HG03025 (cell line): ENCODE data around the gene TM7SF2.
"Not testable (repeated sequence)": the region's sequence is repeated elsewhere in the genome, so short reads cannot be mapped to it uniquely, and the experiment has no call there.

Source experiments
- ATAC-seq: cut with Tn5 transposase; IDR thresholded peaks from one replicate; pipeline ENCODE4 v1.9.1; 2021; ENCODE audit warnings: mild to moderate bottlenecking, moderate library complexity; ENCODE audit not compliant: unreplicated experiment, low FRiP score

The TM7SF2 gene

GRCh38 chr11:65150131-65150508, 38.4 kb downstream of the TM7SF2 start:
- ATAC-seq = not testable (repeated sequence)

GRCh38 chr11:65150509-65151299, 39.0 kb downstream of the TM7SF2 start:
- ATAC-seq = no peak

- ATAC-seq = no peak
These were observed 39.7 kb downstream of the TM7SF2 start for GRCh38 chr11:65151331-65151899.

- no peak for ATAC-seq
These were observed 40.5 kb downstream of the TM7SF2 start for GRCh38 chr11:65152122-65152521.

- no peak for ATAC-seq
These were observed 44.6 kb downstream of the TM7SF2 start for GRCh38 chr11:65156256-65156655.

- no peak for ATAC-seq
These were observed 45.3 kb downstream of the TM7SF2 start for GRCh38 chr11:65156926-65157325.

GRCh38 chr11:65157336-65157735, 45.7 kb downstream of the TM7SF2 start:
- ATAC-seq = no peak

GRCh38 chr11:65159012-65159411, 47.3 kb downstream of the TM7SF2 start:
- ATAC-seq = no peak

- ATAC-seq = no peak
These were observed 49.0 kb downstream of the TM7SF2 start for GRCh38 chr11:65160643-65161042.

GRCh38 chr11:65163684-65164083, 52.0 kb downstream of the TM7SF2 start:
- no peak for ATAC-seq
